Esophagus squamous epithelium (tissue), 5 donors: ENCODE results near the gene TFCP2L1. TPM values are rescaled to one million over a fixed set of nuclear protein-coding genes. Genes with fewer than 3 reads are reported as not detected.

ENCODE experiments used
- DNase-seq: peaks from one replicate; lab custom pipeline; 2025; lab: John Stamatoyannopoulos, UW
- H3K27ac ChIP-seq, 4 donors: fragments of 200-600 bp; sonication (generic); one replicate each; pipeline ENCODE4 v1.5.1; 2016 to 2019; ENCODE audit warnings: mild to moderate bottlenecking in 1 of 4
- H3K27me3 ChIP-seq, 4 donors: fragments of 200-600 bp; sonication (generic); 1 replicate in 3 of 4; 2 replicates in 1 of 4; pipeline versions ENCODE4 v1.5.1 to v1.6.0; 2017 to 2021; ENCODE audit warnings: antibody characterized with exemption in 1 of 4
- H3K36me3 ChIP-seq, 3 donors: fragments of 200-600 bp; sonication (generic); one replicate each; pipeline ENCODE4 v1.5.1; 2016 to 2019
- H3K4me1 ChIP-seq, 3 donors: fragments of 200-600 bp; sonication (generic); one replicate each; pipeline ENCODE4 v1.5.1; 2017 to 2019
- H3K4me3 ChIP-seq, 4 donors: fragments of 200-600 bp; sonication (generic); 1 replicate in 3 of 4; 2 replicates in 1 of 4; pipeline ENCODE4 v1.5.1; 2016 to 2019; ENCODE audit warnings: mild to moderate bottlenecking in 2 of 4, moderate library complexity in 1 of 4
- H3K9me3 ChIP-seq, 3 donors: fragments of 200-600 bp; sonication (generic); one replicate each; pipeline ENCODE4 v1.5.1; 2016 to 2019
- POLR2A ChIP-seq, 4 donors: fragments of 450-650 bp; IDR thresholded peaks; one replicate each; pipeline ENCODE4 v1.6.1; 2017; ENCODE audit warnings: antibody characterized with exemption in 4 of 4, mild to moderate bottlenecking in 4 of 4, moderate library complexity in 3 of 4
- WGBS, 2 donors: methylation state at CpG; one replicate each; pipeline ENCODE4 v1.1.5; 2018; 5-methylcytosine and 5-hydroxymethylcytosine counted together
- intact Hi-C: fragments of 100-400 bp; cut with DNase I; formaldehyde crosslinking; loops from one replicate; pipeline ENCODE4 v1.15.0; 2022
- total RNA-seq, 4 donors: library from RNA; depleted of rRNA; stranded (reverse); fragments of >200 nt; gene quantifications; one replicate each; pipeline ENCODE4 v1.1.0, GENCODE V29; 2016
- TF ChIP-seq, protein P1 (sequence below), 6 experiments: fragments of 450-650 bp in 4 of 6; fragments of 200-600 bp in 2 of 6; sonication (generic) in 2 of 6; IDR thresholded peaks; one replicate each; pipeline ENCODE4 v1.5.1; 2016 to 2019; ENCODE audit warnings: antibody characterized with exemption in 6 of 6, mild to moderate bottlenecking in 4 of 6, moderate library complexity in 4 of 6
- donor health status: DM: yes; HTN: yes; CAD: no.

TFCP2L1 gene
- total RNA-seq, 4 donors from 2014 or later: 17.9 to 39.7 (median 24.0) TPM

DNA sequence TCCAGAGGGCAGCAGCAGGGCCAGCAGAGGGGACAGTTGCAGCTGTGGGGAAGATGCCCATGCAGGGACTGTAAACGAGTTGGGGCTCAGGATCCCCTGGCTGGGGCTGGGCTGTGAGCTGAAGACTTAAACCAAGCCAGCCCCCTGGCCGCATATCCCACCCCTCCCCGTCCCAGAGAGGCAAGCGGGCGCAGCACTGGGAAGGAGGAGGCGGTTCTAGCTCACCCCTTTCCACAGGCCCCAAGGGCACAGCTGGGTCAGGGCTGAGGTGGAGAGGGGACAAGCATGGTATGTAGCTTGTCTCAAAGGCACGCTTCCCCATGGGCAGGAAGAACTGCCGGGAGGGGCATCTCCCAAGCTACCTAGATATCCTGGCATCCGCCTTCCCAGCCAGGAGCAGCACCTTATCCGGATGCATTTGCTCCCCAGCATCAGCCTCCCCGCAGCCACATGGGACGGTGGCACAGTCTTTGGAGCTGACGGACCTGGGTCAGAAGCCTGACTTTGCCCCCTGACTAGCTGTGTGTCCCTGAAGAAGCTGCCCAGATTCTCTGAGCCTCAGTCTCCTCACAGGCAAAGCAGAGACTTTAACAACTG lies 75.9 kb downstream of the TFCP2L1 start:
- no peak for TF ChIP-seq POLR2A (IDR thresholded peaks at IDR 0.05)
- TF ChIP-seq, protein P1, sequence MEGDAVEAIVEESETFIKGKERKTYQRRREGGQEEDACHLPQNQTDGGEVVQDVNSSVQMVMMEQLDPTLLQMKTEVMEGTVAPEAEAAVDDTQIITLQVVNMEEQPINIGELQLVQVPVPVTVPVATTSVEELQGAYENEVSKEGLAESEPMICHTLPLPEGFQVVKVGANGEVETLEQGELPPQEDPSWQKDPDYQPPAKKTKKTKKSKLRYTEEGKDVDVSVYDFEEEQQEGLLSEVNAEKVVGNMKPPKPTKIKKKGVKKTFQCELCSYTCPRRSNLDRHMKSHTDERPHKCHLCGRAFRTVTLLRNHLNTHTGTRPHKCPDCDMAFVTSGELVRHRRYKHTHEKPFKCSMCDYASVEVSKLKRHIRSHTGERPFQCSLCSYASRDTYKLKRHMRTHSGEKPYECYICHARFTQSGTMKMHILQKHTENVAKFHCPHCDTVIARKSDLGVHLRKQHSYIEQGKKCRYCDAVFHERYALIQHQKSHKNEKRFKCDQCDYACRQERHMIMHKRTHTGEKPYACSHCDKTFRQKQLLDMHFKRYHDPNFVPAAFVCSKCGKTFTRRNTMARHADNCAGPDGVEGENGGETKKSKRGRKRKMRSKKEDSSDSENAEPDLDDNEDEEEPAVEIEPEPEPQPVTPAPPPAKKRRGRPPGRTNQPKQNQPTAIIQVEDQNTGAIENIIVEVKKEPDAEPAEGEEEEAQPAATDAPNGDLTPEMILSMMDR (IDR thresholded peaks at IDR 0.05): no peak
- intact Hi-C loops: no loop called here
- Histone ChIP-seq H3K9me3 (no peaks in the 10 kb centered on the region), H3K4me3 (no peak overlapping the region), H3K36me3 (no peaks in the 10 kb centered on the region), H3K27me3 (no peaks in the 10 kb centered on the region), H3K4me1 (peaks cover 9 to 22% (median 11%) of the 10 kb centered on the region in 3 donors), H3K27ac (no peak overlapping the region)
- DNase-seq: no peak
- 20 to 79% methylated on average over 1 to 6 of the region's 13 CpGs for WGBS, 2 donors

DNA sequence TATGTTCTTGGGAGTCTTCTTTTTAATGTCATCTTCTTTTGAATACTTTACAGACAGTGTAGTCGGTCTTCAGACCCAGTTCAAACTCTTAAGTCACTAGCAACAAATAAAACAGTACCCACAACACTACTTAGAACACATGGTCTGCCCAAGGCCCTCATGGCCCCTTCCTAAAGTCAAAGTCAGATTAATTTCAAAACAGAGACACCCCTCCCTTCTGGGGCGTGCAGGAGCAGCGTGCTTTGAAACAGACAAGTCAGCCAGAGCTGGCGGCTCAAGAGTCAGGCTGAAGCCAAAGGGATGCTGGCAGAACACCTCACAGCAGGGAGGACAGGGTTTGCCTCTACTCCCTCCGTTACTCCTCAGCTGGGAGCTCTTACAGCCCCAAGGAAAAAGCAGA lies 77.5 kb downstream of the TFCP2L1 start:
- intact Hi-C loops: no loop called here
- H3K27ac ChIP-seq: no peak overlapping the region
- H3K36me3 ChIP-seq: no peaks in the 10 kb centered on the region
- no peak overlapping the region for H3K4me3 ChIP-seq
- 46 to 76% methylated on average over 2 to 5 of the region's 5 CpGs for WGBS, 2 donors
- no peaks in the 10 kb centered on the region for H3K9me3 ChIP-seq
- H3K4me1 ChIP-seq: peaks cover 9 to 22% (median 11%) of the 10 kb centered on the region in 3 donors
- no peaks in the 10 kb centered on the region for H3K27me3 ChIP-seq
- TF ChIP-seq, protein P1 (IDR thresholded peaks at IDR 0.05): no peak
- TF ChIP-seq POLR2A (IDR thresholded peaks at IDR 0.05): no peak
- DNase-seq: no peak

DNA sequence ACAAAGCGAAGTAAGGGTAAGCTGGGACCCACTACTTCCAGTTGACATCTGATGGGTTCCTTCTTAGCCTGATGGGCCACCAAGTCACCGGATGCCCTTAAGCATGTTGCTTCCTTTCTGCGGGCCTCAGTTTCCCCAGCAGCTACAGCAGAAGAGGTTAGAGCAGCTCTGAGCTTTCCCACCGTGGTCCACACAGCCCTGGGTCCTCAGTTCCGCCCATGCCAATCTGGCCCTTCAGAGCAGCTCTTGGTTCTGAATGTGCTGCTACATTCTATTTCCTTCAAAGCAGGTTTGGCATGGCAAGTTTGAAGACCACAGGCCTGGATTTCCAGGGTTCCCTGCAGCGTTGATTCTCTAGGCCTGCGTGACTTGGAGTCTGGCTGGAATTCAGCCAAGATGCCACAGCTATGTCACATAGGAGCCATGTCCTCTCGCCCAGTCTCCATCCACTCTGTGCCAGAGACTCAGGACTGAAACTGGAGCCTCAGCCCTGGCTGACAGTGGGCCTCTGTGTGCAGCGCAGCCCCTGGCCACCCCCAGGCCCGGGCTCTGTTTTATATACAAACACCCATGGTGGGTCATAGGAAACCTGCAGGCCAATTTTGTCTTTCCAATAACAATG lies 79.6 kb downstream of the TFCP2L1 start:
- no peak for TF ChIP-seq POLR2A (IDR thresholded peaks at IDR 0.05)
- TF ChIP-seq, protein P1 (IDR thresholded peaks at IDR 0.05): no peak
- DNase-seq: no peak
- Histone ChIP-seq H3K4me1 (peaks cover 0 to 15% (median 0%) of the 10 kb centered on the region in 3 donors), H3K27ac (no peak overlapping the region), H3K9me3 (no peaks in the 10 kb centered on the region), H3K27me3 (no peaks in the 10 kb centered on the region), H3K4me3 (no peak overlapping the region), H3K36me3 (no peaks in the 10 kb centered on the region)
- 83 to 90% methylated on average over 8 to 10 of the region's 10 CpGs for WGBS, 2 donors
- intact Hi-C loops: no loop called here

DNA sequence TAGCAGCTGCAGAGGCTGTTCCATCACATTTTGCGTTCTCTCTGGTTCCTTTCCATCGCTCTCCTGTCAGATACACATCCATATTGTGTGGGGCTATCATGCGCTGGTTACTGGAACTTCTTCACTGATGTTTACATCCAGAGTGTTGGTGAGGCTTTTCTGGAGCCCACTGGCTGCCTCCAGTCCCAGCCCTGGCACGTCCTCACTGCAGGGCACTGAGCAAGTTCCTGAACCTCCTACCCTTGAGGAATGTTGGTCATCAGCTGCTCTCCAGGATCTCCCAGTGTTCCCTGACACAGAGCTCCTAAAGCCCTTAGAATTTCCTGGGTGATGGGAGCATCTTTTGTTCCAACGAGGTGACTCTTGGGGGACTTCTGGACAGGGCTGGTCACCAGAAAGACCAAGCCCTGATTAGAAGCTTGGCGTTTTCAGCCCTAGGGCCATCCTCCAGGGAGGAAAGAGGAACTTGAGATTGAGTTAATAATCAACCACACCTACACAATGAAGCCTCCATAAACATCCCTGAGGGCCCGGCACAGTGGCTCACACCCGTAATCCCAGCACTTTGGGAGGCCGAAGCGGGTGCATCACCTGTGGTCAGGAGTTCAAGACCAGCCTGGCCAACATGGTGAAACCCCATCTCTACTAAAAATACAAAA lies 81.3 kb downstream of the TFCP2L1 start:
- DNase-seq: no peak
- H3K27ac ChIP-seq: no peak overlapping the region
- intact Hi-C loops: no loop called here

More for the DNA sequence above, 81.3 kb downstream of the TFCP2L1 start:
- no peaks in the 10 kb centered on the region for H3K9me3 ChIP-seq
- H3K4me1 ChIP-seq: peaks cover 0 to 26% (median 1%) of the 10 kb centered on the region in 3 donors
- WGBS, 2 donors: 88 to 93% methylated on average over 8 to 9 of the region's 10 CpGs
- H3K27me3 ChIP-seq: no peaks in the 10 kb centered on the region
- no peak overlapping the region for H3K4me3 ChIP-seq
- TF ChIP-seq, protein P1 (IDR thresholded peaks at IDR 0.05): no peak
- TF ChIP-seq POLR2A (IDR thresholded peaks at IDR 0.05): no peak
- H3K36me3 ChIP-seq: no peaks in the 10 kb centered on the region
